Amygdala (tissue), 56 donors: Measurements from ENCODE around the gene RNF13.
"Not testable (repeated sequence)": the region's sequence is repeated elsewhere in the genome, so short reads cannot be mapped to it uniquely, and the experiment has no call there.

Experiments
- DNase-seq, 56 donors: peaks; one replicate each; lab custom pipeline; 2025; lab: John Stamatoyannopoulos, UW

Gene RNF13

GRCh38 chr3:149891621-149892020 is 78.6 kb downstream of the RNF13 start:
- no peak for DNase-seq

- DNase-seq = no peak
These were observed 79.4 kb downstream of the RNF13 start for GRCh38 chr3:149892371-149892770.

- DNase-seq = no peak
These were observed 81.2 kb downstream of the RNF13 start for GRCh38 chr3:149894205-149894604.

GRCh38 chr3:149895339-149895738 is 82.3 kb downstream of the RNF13 start:
- no peak for DNase-seq

- DNase-seq = no peak
These were observed 82.8 kb downstream of the RNF13 start for GRCh38 chr3:149895769-149896168.

- peak in 1 of 56 donors; percentile 7 for DNase-seq
These were observed 85.8 kb downstream of the RNF13 start for GRCh38 chr3:149898771-149899170.

GRCh38 chr3:149900322-149900721 is 87.3 kb downstream of the RNF13 start:
- DNase-seq = no peak

- no peak for DNase-seq
These were observed 88.8 kb downstream of the RNF13 start for GRCh38 chr3:149901770-149902169.

GRCh38 chr3:149902498-149903139 is 89.6 kb downstream of the RNF13 start:
- no peak for DNase-seq

GRCh38 chr3:149906036-149906435 is 93.0 kb downstream of the RNF13 start:
- DNase-seq = no peak

- DNase-seq = peak in 1 of 56 donors; percentile 1
These were observed 95.5 kb downstream of the RNF13 start for GRCh38 chr3:149908424-149908957.

- no peak for DNase-seq
These were observed 96.9 kb downstream of the RNF13 start for GRCh38 chr3:149909923-149910322.

- DNase-seq = no peak
These were observed 104.2 kb downstream of the RNF13 start for GRCh38 chr3:149917124-149917667.

GRCh38 chr3:149919509-149919908 is 106.5 kb downstream of the RNF13 start:
- DNase-seq = no peak

- DNase-seq = no peak
These were observed 107.1 kb downstream of the RNF13 start for GRCh38 chr3:149920119-149920518.

- DNase-seq = no peak
These were observed 120.0 kb downstream of the RNF13 start for GRCh38 chr3:149933008-149933407.

- no peak for DNase-seq
These were observed 120.8 kb downstream of the RNF13 start for GRCh38 chr3:149933858-149934257.

GRCh38 chr3:149934524-149934923 is 121.5 kb downstream of the RNF13 start:
- no peak for DNase-seq

- DNase-seq = peak in 13 of 56 donors; percentile 1 to 19 (median 5)
These were observed 123.8 kb downstream of the RNF13 start for GRCh38 chr3:149936812-149937230.

- not testable (repeated sequence) for DNase-seq
These were observed 125.5 kb downstream of the RNF13 start for GRCh38 chr3:149938392-149939055.

- no peak for DNase-seq
These were observed 128.2 kb downstream of the RNF13 start for GRCh38 chr3:149941186-149941585.

GRCh38 chr3:149941946-149942345 is 128.9 kb downstream of the RNF13 start:
- no peak for DNase-seq
